Measurements from ENCODE around the gene PFKP.

PFKP gene

GRCh38 chr10:3110782-3111620 lies 43.7 kb downstream of the PFKP start:
- Histone ChIP-seq H3K27me3 (replicated peaks; ENCODE audit: control insufficient read depth, insufficient read depth, low read length, poor library complexity, severe bottlenecking) (no peaks in the 10 kb centered on the region), H3K27ac (ENCODE audit: insufficient read depth, low read length, poor library complexity, severe bottlenecking) (no peak overlapping the region), H3K4me3 (ENCODE audit: insufficient read depth, low read depth, low read length, poor library complexity, severe bottlenecking) (no peak overlapping the region), H3K4me1 (ENCODE audit: control insufficient read depth, insufficient read depth, low read length, poor library complexity, severe bottlenecking) (no peaks in the 10 kb centered on the region), H3K9me3 (ENCODE audit: control insufficient read depth, low read length) (no peaks in the 10 kb centered on the region), H3K36me3 (ENCODE audit: control insufficient read depth, insufficient read depth, low read length) (peaks cover 64% of the 10 kb centered on the region)
- no peak for DNase-seq

GRCh38 chr10:3111621-3112163 lies 44.3 kb downstream of the PFKP start:
- Histone ChIP-seq H3K27me3 (replicated peaks; ENCODE audit: control insufficient read depth, insufficient read depth, low read length, poor library complexity, severe bottlenecking) (no peaks in the 10 kb centered on the region), H3K27ac (ENCODE audit: insufficient read depth, low read length, poor library complexity, severe bottlenecking) (no peak overlapping the region), H3K4me3 (ENCODE audit: insufficient read depth, low read depth, low read length, poor library complexity, severe bottlenecking) (no peak overlapping the region), H3K4me1 (ENCODE audit: control insufficient read depth, insufficient read depth, low read length, poor library complexity, severe bottlenecking) (no peaks in the 10 kb centered on the region), H3K36me3 (ENCODE audit: control insufficient read depth, insufficient read depth, low read length) (peaks cover 67% of the 10 kb centered on the region), H3K9me3 (ENCODE audit: control insufficient read depth, low read length) (no peaks in the 10 kb centered on the region)
- no peak for DNase-seq

GRCh38 chr10:3113343-3113720 lies 46.0 kb downstream of the PFKP start:
- peaks cover 68% of the 10 kb centered on the region for H3K36me3 ChIP-seq (ENCODE audit: control insufficient read depth, insufficient read depth, low read length)
- H3K27me3 ChIP-seq (replicated peaks; ENCODE audit: control insufficient read depth, insufficient read depth, low read length, poor library complexity, severe bottlenecking): no peaks in the 10 kb centered on the region
- no peaks in the 10 kb centered on the region for H3K9me3 ChIP-seq (ENCODE audit: control insufficient read depth, low read length)
- H3K27ac ChIP-seq (ENCODE audit: insufficient read depth, low read length, poor library complexity, severe bottlenecking): no peak overlapping the region
- DNase-seq: no peak
- no peak overlapping the region for H3K4me3 ChIP-seq (ENCODE audit: insufficient read depth, low read depth, low read length, poor library complexity, severe bottlenecking)
- no peaks in the 10 kb centered on the region for H3K4me1 ChIP-seq (ENCODE audit: control insufficient read depth, insufficient read depth, low read length, poor library complexity, severe bottlenecking)

- no peaks in the 10 kb centered on the region for H3K4me1 ChIP-seq (ENCODE audit: control insufficient read depth, insufficient read depth, low read length, poor library complexity, severe bottlenecking)
- no peaks in the 10 kb centered on the region for H3K27me3 ChIP-seq (replicated peaks; ENCODE audit: control insufficient read depth, insufficient read depth, low read length, poor library complexity, severe bottlenecking)
- H3K9me3 ChIP-seq (ENCODE audit: control insufficient read depth, low read length): no peaks in the 10 kb centered on the region
- peaks cover 57% of the 10 kb centered on the region for H3K36me3 ChIP-seq (ENCODE audit: control insufficient read depth, insufficient read depth, low read length)
- H3K27ac ChIP-seq (ENCODE audit: insufficient read depth, low read length, poor library complexity, severe bottlenecking): no peak overlapping the region
- no peak for DNase-seq
- H3K4me3 ChIP-seq (ENCODE audit: insufficient read depth, low read depth, low read length, poor library complexity, severe bottlenecking): no peak overlapping the region
Measured at GRCh38 chr10:3115685-3116084, 48.3 kb downstream of the PFKP start.

GRCh38 chr10:3116508-3117100 lies 49.3 kb downstream of the PFKP start:
- no peak overlapping the region for H3K4me3 ChIP-seq (ENCODE audit: insufficient read depth, low read depth, low read length, poor library complexity, severe bottlenecking)
- no peaks in the 10 kb centered on the region for H3K27me3 ChIP-seq (replicated peaks; ENCODE audit: control insufficient read depth, insufficient read depth, low read length, poor library complexity, severe bottlenecking)
- no peaks in the 10 kb centered on the region for H3K4me1 ChIP-seq (ENCODE audit: control insufficient read depth, insufficient read depth, low read length, poor library complexity, severe bottlenecking)
- H3K27ac ChIP-seq (ENCODE audit: insufficient read depth, low read length, poor library complexity, severe bottlenecking): no peak overlapping the region
- no peaks in the 10 kb centered on the region for H3K9me3 ChIP-seq (ENCODE audit: control insufficient read depth, low read length)
- H3K36me3 ChIP-seq (ENCODE audit: control insufficient read depth, insufficient read depth, low read length): peaks cover 56% of the 10 kb centered on the region
- DNase-seq: no peak

- Histone ChIP-seq H3K36me3 (ENCODE audit: control insufficient read depth, insufficient read depth, low read length) (peaks cover 52% of the 10 kb centered on the region), H3K9me3 (ENCODE audit: control insufficient read depth, low read length) (no peaks in the 10 kb centered on the region), H3K4me3 (ENCODE audit: insufficient read depth, low read depth, low read length, poor library complexity, severe bottlenecking) (no peak overlapping the region), H3K4me1 (ENCODE audit: control insufficient read depth, insufficient read depth, low read length, poor library complexity, severe bottlenecking) (no peaks in the 10 kb centered on the region), H3K27ac (ENCODE audit: insufficient read depth, low read length, poor library complexity, severe bottlenecking) (no peak overlapping the region), H3K27me3 (replicated peaks; ENCODE audit: control insufficient read depth, insufficient read depth, low read length, poor library complexity, severe bottlenecking) (no peaks in the 10 kb centered on the region)
- DNase-seq: no peak
Measured at GRCh38 chr10:3117486-3117885, 50.1 kb downstream of the PFKP start.

- H3K4me3 ChIP-seq (ENCODE audit: insufficient read depth, low read depth, low read length, poor library complexity, severe bottlenecking): no peak overlapping the region
- no peaks in the 10 kb centered on the region for H3K9me3 ChIP-seq (ENCODE audit: control insufficient read depth, low read length)
- no peak for DNase-seq
- H3K27ac ChIP-seq (ENCODE audit: insufficient read depth, low read length, poor library complexity, severe bottlenecking): no peak overlapping the region
- H3K27me3 ChIP-seq (replicated peaks; ENCODE audit: control insufficient read depth, insufficient read depth, low read length, poor library complexity, severe bottlenecking): no peaks in the 10 kb centered on the region
- no peaks in the 10 kb centered on the region for H3K4me1 ChIP-seq (ENCODE audit: control insufficient read depth, insufficient read depth, low read length, poor library complexity, severe bottlenecking)
- peaks cover 50% of the 10 kb centered on the region for H3K36me3 ChIP-seq (ENCODE audit: control insufficient read depth, insufficient read depth, low read length)
Measured at GRCh38 chr10:3118641-3119091, 51.3 kb downstream of the PFKP start.

- Histone ChIP-seq H3K4me3 (ENCODE audit: insufficient read depth, low read depth, low read length, poor library complexity, severe bottlenecking) (no peak overlapping the region), H3K4me1 (ENCODE audit: control insufficient read depth, insufficient read depth, low read length, poor library complexity, severe bottlenecking) (no peaks in the 10 kb centered on the region), H3K27ac (ENCODE audit: insufficient read depth, low read length, poor library complexity, severe bottlenecking) (no peak overlapping the region), H3K36me3 (ENCODE audit: control insufficient read depth, insufficient read depth, low read length) (peaks cover 50% of the 10 kb centered on the region), H3K27me3 (replicated peaks; ENCODE audit: control insufficient read depth, insufficient read depth, low read length, poor library complexity, severe bottlenecking) (no peaks in the 10 kb centered on the region), H3K9me3 (ENCODE audit: control insufficient read depth, low read length) (no peaks in the 10 kb centered on the region)
- no peak for DNase-seq
Measured at GRCh38 chr10:3119796-3120459, 52.6 kb downstream of the PFKP start.

- no peaks in the 10 kb centered on the region for H3K27me3 ChIP-seq (replicated peaks; ENCODE audit: control insufficient read depth, insufficient read depth, low read length, poor library complexity, severe bottlenecking)
- no peaks in the 10 kb centered on the region for H3K4me1 ChIP-seq (ENCODE audit: control insufficient read depth, insufficient read depth, low read length, poor library complexity, severe bottlenecking)
- no peak overlapping the region for H3K27ac ChIP-seq (ENCODE audit: insufficient read depth, low read length, poor library complexity, severe bottlenecking)
- no peak for DNase-seq
- H3K4me3 ChIP-seq (ENCODE audit: insufficient read depth, low read depth, low read length, poor library complexity, severe bottlenecking): no peak overlapping the region
- no peaks in the 10 kb centered on the region for H3K9me3 ChIP-seq (ENCODE audit: control insufficient read depth, low read length)
- H3K36me3 ChIP-seq (ENCODE audit: control insufficient read depth, insufficient read depth, low read length): peaks cover 47% of the 10 kb centered on the region
Measured at GRCh38 chr10:3122034-3122433, 54.7 kb downstream of the PFKP start.
